Activated CD8-positive, alpha-beta memory T cell treated with anti-CD3 and anti-CD28 coated beads, Interleukin-2, amount 50 U/mL, for 1 hour (primary cell): Measurements from ENCODE around the gene GULP1.
"Not testable (repeated sequence)": the region's sequence is repeated elsewhere in the genome, so short reads cannot be mapped to it uniquely, and the experiment has no call there.

ENCODE experiments used
- DNase-seq: peaks from one replicate; pipeline ENCODE4 v3.0.0-alpha.2; 2020; ENCODE audit errors: extremely low read depth

Gene GULP1

GRCh38 chr2:188291617-188292347 is at the start of gene GULP1:
GULP1 (plus strand) TSS chr2:188291874; CDS start chr2:188477703, 185,829 bp downstream.
- no peak for DNase-seq

- DNase-seq: no peak
Observed at GRCh38 chr2:188243381-188243780, 48.3 kb upstream of the GULP1 start.

- DNase-seq: no peak
Observed at GRCh38 chr2:188244383-188244782, 47.3 kb upstream of the GULP1 start.

GRCh38 chr2:188245230-188245629 is 46.4 kb upstream of the GULP1 start:
- DNase-seq: no peak

- no peak for DNase-seq
Observed at GRCh38 chr2:188248513-188248912, 43.2 kb upstream of the GULP1 start.

GRCh38 chr2:188251034-188251433 is 40.6 kb upstream of the GULP1 start:
- no peak for DNase-seq

- no peak for DNase-seq
Observed at GRCh38 chr2:188256420-188256819, 35.3 kb upstream of the GULP1 start.

GRCh38 chr2:188265315-188265714 is 26.4 kb upstream of the GULP1 start:
- no peak for DNase-seq

- no peak for DNase-seq
Observed at GRCh38 chr2:188267776-188268175, 23.9 kb upstream of the GULP1 start.

- DNase-seq: no peak
Observed at GRCh38 chr2:188269004-188269403, 22.7 kb upstream of the GULP1 start.

- no peak for DNase-seq
Observed at GRCh38 chr2:188272121-188272520, 19.6 kb upstream of the GULP1 start.

- no peak for DNase-seq
Observed at GRCh38 chr2:188274274-188274673, 17.4 kb upstream of the GULP1 start.

GRCh38 chr2:188276255-188276654 is 15.4 kb upstream of the GULP1 start:
- no peak for DNase-seq

- DNase-seq: no peak
Observed at GRCh38 chr2:188277786-188278185, 13.9 kb upstream of the GULP1 start.

GRCh38 chr2:188278388-188279092 is 13.1 kb upstream of the GULP1 start:
- DNase-seq: no peak

GRCh38 chr2:188279093-188279445 is 12.6 kb upstream of the GULP1 start:
- DNase-seq: no peak

- no peak for DNase-seq
Observed at GRCh38 chr2:188280811-188281222, 10.9 kb upstream of the GULP1 start.

GRCh38 chr2:188282907-188283306 is 8.8 kb upstream of the GULP1 start:
- DNase-seq: no peak

- not testable (repeated sequence) for DNase-seq
Observed at GRCh38 chr2:188284251-188284650, 7.4 kb upstream of the GULP1 start.

GRCh38 chr2:188285049-188285448 is 6.6 kb upstream of the GULP1 start:
- no peak for DNase-seq

- no peak for DNase-seq
Observed at GRCh38 chr2:188285774-188286173, 5.9 kb upstream of the GULP1 start.

GRCh38 chr2:188291142-188291616 is 495 bp upstream of the GULP1 start:
- no peak for DNase-seq
